ENCODE results near the gene HSD17B7.

DNA sequence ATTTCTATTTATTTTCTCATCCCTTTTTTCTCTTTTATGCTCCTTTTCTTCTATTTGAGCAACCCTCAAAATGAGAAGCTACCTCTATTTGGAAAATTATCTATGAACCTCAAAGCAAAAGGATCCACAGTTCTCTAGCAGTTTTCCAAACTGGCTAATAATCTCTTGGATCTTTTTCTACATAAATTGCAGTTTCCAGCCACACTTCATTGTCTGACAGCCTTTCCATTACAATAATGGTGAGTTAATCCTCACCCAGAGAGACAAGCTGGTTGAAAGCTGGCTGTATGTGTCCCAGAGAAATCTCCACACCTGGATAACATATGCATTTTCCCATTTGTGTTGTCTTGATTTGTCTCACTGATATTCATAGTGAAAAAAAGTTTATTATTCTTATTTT lies 16.5 kb upstream of the HSD17B7 start:
- TF ChIP-seq, protein P1, sequence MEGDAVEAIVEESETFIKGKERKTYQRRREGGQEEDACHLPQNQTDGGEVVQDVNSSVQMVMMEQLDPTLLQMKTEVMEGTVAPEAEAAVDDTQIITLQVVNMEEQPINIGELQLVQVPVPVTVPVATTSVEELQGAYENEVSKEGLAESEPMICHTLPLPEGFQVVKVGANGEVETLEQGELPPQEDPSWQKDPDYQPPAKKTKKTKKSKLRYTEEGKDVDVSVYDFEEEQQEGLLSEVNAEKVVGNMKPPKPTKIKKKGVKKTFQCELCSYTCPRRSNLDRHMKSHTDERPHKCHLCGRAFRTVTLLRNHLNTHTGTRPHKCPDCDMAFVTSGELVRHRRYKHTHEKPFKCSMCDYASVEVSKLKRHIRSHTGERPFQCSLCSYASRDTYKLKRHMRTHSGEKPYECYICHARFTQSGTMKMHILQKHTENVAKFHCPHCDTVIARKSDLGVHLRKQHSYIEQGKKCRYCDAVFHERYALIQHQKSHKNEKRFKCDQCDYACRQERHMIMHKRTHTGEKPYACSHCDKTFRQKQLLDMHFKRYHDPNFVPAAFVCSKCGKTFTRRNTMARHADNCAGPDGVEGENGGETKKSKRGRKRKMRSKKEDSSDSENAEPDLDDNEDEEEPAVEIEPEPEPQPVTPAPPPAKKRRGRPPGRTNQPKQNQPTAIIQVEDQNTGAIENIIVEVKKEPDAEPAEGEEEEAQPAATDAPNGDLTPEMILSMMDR (IDR thresholded peaks at IDR 0.05): no peak
- no peak for TF ChIP-seq POLR2A (IDR thresholded peaks at IDR 0.05)

Measured in thyroid gland (tissue), 4 donors.